Endothelial cell of umbilical vein (primary cell): ENCODE data around the gene P2RY11.

Experiments
- CTCF ChIP-seq, 2 donors: IDR thresholded peaks; 1 replicate in 1 of 2; 2 replicates in 1 of 2; pipeline ENCODE4 v1.5.1; 2011; ENCODE audit warnings: low read length in 2 of 2, mild to moderate bottlenecking in 2 of 2, moderate library complexity in 2 of 2, control low read depth in 1 of 2, inconsistent platforms in 1 of 2, low read depth in 1 of 2; ENCODE audit not compliant: insufficient read depth in 1 of 2; ENCODE audit errors: extremely low read depth in 1 of 2
- EZH2 ChIP-seq: IDR thresholded peaks from 2 replicates; pipeline ENCODE4 v1.6.1; 2012; ENCODE audit warnings: borderline replicate concordance, low read depth, mild to moderate bottlenecking, moderate library complexity, low read length, inconsistent platforms; ENCODE audit not compliant: severe bottlenecking
- JUN ChIP-seq: IDR thresholded peaks from 2 replicates; pipeline ENCODE4 v1.6.1; 2011; ENCODE audit warnings: borderline replicate concordance, low read depth; ENCODE audit not compliant: insufficient read length, insufficient read depth
- MAX ChIP-seq: IDR thresholded peaks from 2 replicates; pipeline ENCODE4 v1.6.1; 2011; ENCODE audit not compliant: insufficient read depth, insufficient read length
- MYC ChIP-seq: IDR thresholded peaks from one replicate; pipeline ENCODE4 v1.6.1; 2011; ENCODE audit warnings: mild to moderate bottlenecking, low read depth, low read length
- POLR2A ChIP-seq: IDR thresholded peaks from 2 replicates; pipeline ENCODE4 v1.6.1; 2012; ENCODE audit warnings: low read depth, mild to moderate bottlenecking, control low read depth, low read length
- POLR2AphosphoS5 ChIP-seq: IDR thresholded peaks from 2 replicates; pipeline ENCODE4 v1.6.1; 2012; ENCODE audit warnings: low read depth, mild to moderate bottlenecking, control low read depth, low read length, moderate library complexity; ENCODE audit not compliant: insufficient read depth

GRCh38 chr19:10061717-10062310, 49.7 kb upstream of the P2RY11 start:
- no peak for TF ChIP-seq CTCF (IDR thresholded peaks at IDR 0.05; ENCODE audit: extremely low read depth in 1 of 2, insufficient read depth in 1 of 2, low read depth in 1 of 2, low read length in 2 of 2)
- TF ChIP-seq POLR2AphosphoS5, result no peak
- no peak for TF ChIP-seq MAX
- TF ChIP-seq POLR2A, result no peak
- TF ChIP-seq EZH2, result no peak
- no peak for TF ChIP-seq JUN
- no peak for TF ChIP-seq MYC
